ENCODE data around the gene IQCK. TPM values are rescaled to one million over a fixed set of nuclear protein-coding genes. Genes with fewer than 3 reads are reported as not detected.

The IQCK gene
- total and polyA plus RNA-seq, 2 experiments from 2014 or later: 13.2 to 13.9 TPM

- no peaks in the 10 kb centered on the region for H3K36me3 ChIP-seq
- peak in 1 of 2 donors; percentile 65 for DNase-seq (ENCODE audit: low read depth in 1 of 2, low spot score in 1 of 2)
- H3K9me3 ChIP-seq (ENCODE audit: low read depth): no peaks in the 10 kb centered on the region
- H3K27ac ChIP-seq: no peak overlapping the region
- H3K4me1 ChIP-seq (ENCODE audit: low read depth): no peaks in the 10 kb centered on the region
- TF ChIP-seq CTCF (IDR thresholded peaks at IDR 0.05; ENCODE audit: low read depth, low read length): no peak
- no peak overlapping the region for H3K4me3 ChIP-seq
- H3K27me3 ChIP-seq: no peaks in the 10 kb centered on the region
Observed at GRCh38 chr16:19860166-19861041, 142.3 kb downstream of the IQCK start.

GRCh38 chr16:19861133-19861532, 143.1 kb downstream of the IQCK start:
- Histone ChIP-seq H3K9me3 (ENCODE audit: low read depth) (no peaks in the 10 kb centered on the region), H3K27ac (no peak overlapping the region), H3K4me3 (no peak overlapping the region), H3K36me3 (no peaks in the 10 kb centered on the region), H3K4me1 (ENCODE audit: low read depth) (no peaks in the 10 kb centered on the region), H3K27me3 (no peaks in the 10 kb centered on the region)
- DNase-seq (ENCODE audit: low read depth in 1 of 2, low spot score in 1 of 2): no peak
- TF ChIP-seq CTCF (IDR thresholded peaks at IDR 0.05; ENCODE audit: low read depth, low read length): no peak

GRCh38 chr16:19861811-19862327, 143.8 kb downstream of the IQCK start:
- Histone ChIP-seq H3K27ac (no peak overlapping the region), H3K36me3 (no peaks in the 10 kb centered on the region), H3K4me1 (ENCODE audit: low read depth) (no peaks in the 10 kb centered on the region), H3K4me3 (no peak overlapping the region), H3K9me3 (ENCODE audit: low read depth) (no peaks in the 10 kb centered on the region), H3K27me3 (no peaks in the 10 kb centered on the region)
- no peak for TF ChIP-seq CTCF (IDR thresholded peaks at IDR 0.05; ENCODE audit: low read depth, low read length)
- DNase-seq (ENCODE audit: low read depth in 1 of 2, low spot score in 1 of 2): peak in 1 of 2 donors; percentile 42

GRCh38 chr16:19863990-19864389, 145.9 kb downstream of the IQCK start:
- H3K4me3 ChIP-seq: no peak overlapping the region
- no peaks in the 10 kb centered on the region for H3K36me3 ChIP-seq
- TF ChIP-seq CTCF (IDR thresholded peaks at IDR 0.05; ENCODE audit: low read depth, low read length): no peak
- H3K27ac ChIP-seq: no peak overlapping the region
- H3K4me1 ChIP-seq (ENCODE audit: low read depth): no peaks in the 10 kb centered on the region
- no peaks in the 10 kb centered on the region for H3K27me3 ChIP-seq
- no peaks in the 10 kb centered on the region for H3K9me3 ChIP-seq (ENCODE audit: low read depth)
- DNase-seq (ENCODE audit: low read depth in 1 of 2, low spot score in 1 of 2): no peak

GRCh38 chr16:19864566-19864965, 146.5 kb downstream of the IQCK start:
- Histone ChIP-seq H3K27me3 (no peaks in the 10 kb centered on the region), H3K4me1 (ENCODE audit: low read depth) (no peaks in the 10 kb centered on the region), H3K4me3 (no peak overlapping the region), H3K36me3 (no peaks in the 10 kb centered on the region), H3K9me3 (ENCODE audit: low read depth) (no peaks in the 10 kb centered on the region), H3K27ac (no peak overlapping the region)
- DNase-seq (ENCODE audit: low read depth in 1 of 2, low spot score in 1 of 2): no peak
- TF ChIP-seq CTCF (IDR thresholded peaks at IDR 0.05; ENCODE audit: low read depth, low read length): no peak
